IMR-90 (cell line): ENCODE results near the gene TNNI2.

Experiments used
- CEBPB ChIP-seq: IDR thresholded peaks from 2 replicates; pipeline ENCODE4 v1.6.1; 2012; ENCODE audit warnings: low read depth, low read length, improper control_type of control experiment
- CTCF ChIP-seq: conservative IDR thresholded peaks from 2 replicates; pipeline ENCODE4 v1.5.1; 2012; ENCODE audit warnings: mild to moderate bottlenecking, low read depth, low read length, improper control_type of control experiment
- MAZ ChIP-seq: IDR thresholded peaks from 2 replicates; pipeline ENCODE4 v1.6.1; 2012; ENCODE audit warnings: low read depth, mild to moderate bottlenecking, low read length, improper control_type of control experiment, moderate library complexity, borderline replicate concordance
- POLR2A ChIP-seq: IDR thresholded peaks from 2 replicates; pipeline ENCODE4 v1.6.1; 2012; ENCODE audit warnings: mild to moderate bottlenecking, low read depth, low read length
- RFX5 ChIP-seq: IDR thresholded peaks from 2 replicates; pipeline ENCODE4 v1.8.0; 2012; ENCODE audit warnings: low read depth, mild to moderate bottlenecking, low read length, moderate library complexity
- SMC3 ChIP-seq: fragments of 150-350 bp; IDR thresholded peaks from 2 replicates; pipeline ENCODE4 v1.6.1; 2016; ENCODE audit warnings: low read depth, mild to moderate bottlenecking, antibody characterized with exemption, low read length, moderate library complexity
- USF2 ChIP-seq: fragments of 150-350 bp; IDR thresholded peaks from 2 replicates; pipeline ENCODE4 v1.6.1; 2017; ENCODE audit warnings: mild to moderate bottlenecking, antibody characterized with exemption, low read length, low read depth

- no peak for TF ChIP-seq CTCF
- TF ChIP-seq POLR2A, result no peak
- TF ChIP-seq RFX5, result no peak
- no peak for TF ChIP-seq SMC3
- no peak for TF ChIP-seq USF2
- no peak for TF ChIP-seq CEBPB
- TF ChIP-seq MAZ, result no peak
Observed at GRCh38 chr11:1880746-1881441, 42.1 kb downstream of the TNNI2 start.
